ENCODE results near the gene LKAAEAR1. TPM values are rescaled to one million over a fixed set of nuclear protein-coding genes. Genes with fewer than 3 reads are reported as not detected.

LKAAEAR1 gene
- total and polyA plus RNA-seq, 2 of the 13 experiments (the other 11 are each of a cell fraction or from before 2014, with no cell fraction given), result not detected

DNA sequence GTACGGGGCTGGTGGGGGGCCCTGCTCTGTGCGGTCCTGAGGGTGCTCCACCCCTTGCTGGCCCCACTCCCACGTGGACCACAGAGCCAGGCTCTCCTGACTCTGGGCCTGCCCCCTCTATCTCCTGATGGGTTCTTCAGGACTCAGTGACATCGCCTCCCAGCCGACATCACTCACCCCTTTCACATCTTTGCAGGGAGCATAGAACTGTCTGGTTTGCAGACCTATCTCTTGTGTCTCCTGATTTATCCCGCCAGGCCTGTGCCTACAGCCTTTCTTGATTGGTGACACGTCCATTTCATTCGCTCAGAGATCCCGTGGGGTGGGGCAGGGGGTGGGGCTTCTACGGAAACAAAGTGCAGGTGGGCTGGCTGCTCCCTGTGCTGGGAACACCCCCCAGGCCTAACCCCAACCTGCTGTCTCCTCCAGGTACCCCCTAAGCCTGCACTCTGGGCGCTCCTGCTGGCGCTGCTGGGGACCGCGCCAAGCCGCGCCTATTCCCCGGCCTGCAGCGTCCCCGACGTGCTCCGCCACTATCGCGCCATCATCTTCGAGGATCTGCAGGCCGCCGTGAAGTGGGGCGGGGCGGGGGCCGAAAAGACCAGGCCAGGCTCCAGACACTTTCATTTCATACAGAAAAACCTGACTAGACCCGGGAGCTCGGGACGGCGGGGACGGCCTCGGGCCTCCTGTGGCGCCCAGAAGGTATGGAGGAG is 46.5 kb downstream of the LKAAEAR1 start (continued):
- TF ChIP-seq, protein P1, sequence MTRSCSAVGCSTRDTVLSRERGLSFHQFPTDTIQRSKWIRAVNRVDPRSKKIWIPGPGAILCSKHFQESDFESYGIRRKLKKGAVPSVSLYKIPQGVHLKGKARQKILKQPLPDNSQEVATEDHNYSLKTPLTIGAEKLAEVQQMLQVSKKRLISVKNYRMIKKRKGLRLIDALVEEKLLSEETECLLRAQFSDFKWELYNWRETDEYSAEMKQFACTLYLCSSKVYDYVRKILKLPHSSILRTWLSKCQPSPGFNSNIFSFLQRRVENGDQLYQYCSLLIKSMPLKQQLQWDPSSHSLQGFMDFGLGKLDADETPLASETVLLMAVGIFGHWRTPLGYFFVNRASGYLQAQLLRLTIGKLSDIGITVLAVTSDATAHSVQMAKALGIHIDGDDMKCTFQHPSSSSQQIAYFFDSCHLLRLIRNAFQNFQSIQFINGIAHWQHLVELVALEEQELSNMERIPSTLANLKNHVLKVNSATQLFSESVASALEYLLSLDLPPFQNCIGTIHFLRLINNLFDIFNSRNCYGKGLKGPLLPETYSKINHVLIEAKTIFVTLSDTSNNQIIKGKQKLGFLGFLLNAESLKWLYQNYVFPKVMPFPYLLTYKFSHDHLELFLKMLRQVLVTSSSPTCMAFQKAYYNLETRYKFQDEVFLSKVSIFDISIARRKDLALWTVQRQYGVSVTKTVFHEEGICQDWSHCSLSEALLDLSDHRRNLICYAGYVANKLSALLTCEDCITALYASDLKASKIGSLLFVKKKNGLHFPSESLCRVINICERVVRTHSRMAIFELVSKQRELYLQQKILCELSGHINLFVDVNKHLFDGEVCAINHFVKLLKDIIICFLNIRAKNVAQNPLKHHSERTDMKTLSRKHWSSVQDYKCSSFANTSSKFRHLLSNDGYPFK (CRISPR knock-in tag; IDR thresholded peaks at IDR 0.05; ENCODE audit: borderline replicate concordance), result no peak; the same call in 1 of the 2 replicates
- TF ChIP-seq TAF1 (CRISPR knock-in tag; IDR thresholded peaks at IDR 0.05) (peak; percentile 10; the same call in 1 of the 2 replicates), POLR2G (IDR thresholded peaks at IDR 0.05; ENCODE audit: low read depth, low read length) (peak; percentile 67), ARID2 (CRISPR knock-in tag; IDR thresholded peaks at IDR 0.05; ENCODE audit: borderline replicate concordance) (0 out of 2 replicates have a peak, but pooled peaks have one; percentile 3), PLRG1 (conservative IDR thresholded peaks at IDR 0.05) (no peak), POLR2AphosphoS5 (IDR thresholded peaks at IDR 0.05; ENCODE audit: low read depth, low read length) (peak; percentile 74), SRF (IDR thresholded peaks at IDR 0.05; ENCODE audit: low read depth, low read length) (no peak), NONO (IDR thresholded peaks at IDR 0.05) (no peak), NONO (CRISPR knock-in tag; conservative IDR thresholded peaks at IDR 0.05) (peak; percentile 55), ERF (CRISPR knock-in tag; IDR thresholded peaks at IDR 0.05) (no peak), PCBP1 (IDR thresholded peaks at IDR 0.05; ENCODE audit: borderline replicate concordance, low read depth, low read length) (0 out of 2 replicates have a peak, but pooled peaks have one; percentile 88), ZNF766 (CRISPR knock-in tag; IDR thresholded peaks at IDR 0.05; ENCODE audit: borderline replicate concordance) (no peak), NCOR1 (IDR thresholded peaks at IDR 0.05; ENCODE audit: borderline replicate concordance, low read length) (no peak)
- TF ChIP-seq, protein P2, sequence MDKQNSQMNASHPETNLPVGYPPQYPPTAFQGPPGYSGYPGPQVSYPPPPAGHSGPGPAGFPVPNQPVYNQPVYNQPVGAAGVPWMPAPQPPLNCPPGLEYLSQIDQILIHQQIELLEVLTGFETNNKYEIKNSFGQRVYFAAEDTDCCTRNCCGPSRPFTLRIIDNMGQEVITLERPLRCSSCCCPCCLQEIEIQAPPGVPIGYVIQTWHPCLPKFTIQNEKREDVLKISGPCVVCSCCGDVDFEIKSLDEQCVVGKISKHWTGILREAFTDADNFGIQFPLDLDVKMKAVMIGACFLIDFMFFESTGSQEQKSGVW (CRISPR knock-in tag; IDR thresholded peaks at IDR 0.05; ENCODE audit: borderline replicate concordance), result no peak
- TF ChIP-seq, protein P3, sequence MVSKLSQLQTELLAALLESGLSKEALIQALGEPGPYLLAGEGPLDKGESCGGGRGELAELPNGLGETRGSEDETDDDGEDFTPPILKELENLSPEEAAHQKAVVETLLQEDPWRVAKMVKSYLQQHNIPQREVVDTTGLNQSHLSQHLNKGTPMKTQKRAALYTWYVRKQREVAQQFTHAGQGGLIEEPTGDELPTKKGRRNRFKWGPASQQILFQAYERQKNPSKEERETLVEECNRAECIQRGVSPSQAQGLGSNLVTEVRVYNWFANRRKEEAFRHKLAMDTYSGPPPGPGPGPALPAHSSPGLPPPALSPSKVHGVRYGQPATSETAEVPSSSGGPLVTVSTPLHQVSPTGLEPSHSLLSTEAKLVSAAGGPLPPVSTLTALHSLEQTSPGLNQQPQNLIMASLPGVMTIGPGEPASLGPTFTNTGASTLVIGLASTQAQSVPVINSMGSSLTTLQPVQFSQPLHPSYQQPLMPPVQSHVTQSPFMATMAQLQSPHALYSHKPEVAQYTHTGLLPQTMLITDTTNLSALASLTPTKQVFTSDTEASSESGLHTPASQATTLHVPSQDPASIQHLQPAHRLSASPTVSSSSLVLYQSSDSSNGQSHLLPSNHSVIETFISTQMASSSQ (IDR thresholded peaks at IDR 0.05; ENCODE audit: low read depth), result no peak
- TF ChIP-seq, protein P3 (CRISPR knock-in tag; IDR thresholded peaks at IDR 0.05; ENCODE audit: borderline replicate concordance), result 0 out of 2 replicates have a peak, but pooled peaks have one; percentile 7
- TF ChIP-seq, protein P4, sequence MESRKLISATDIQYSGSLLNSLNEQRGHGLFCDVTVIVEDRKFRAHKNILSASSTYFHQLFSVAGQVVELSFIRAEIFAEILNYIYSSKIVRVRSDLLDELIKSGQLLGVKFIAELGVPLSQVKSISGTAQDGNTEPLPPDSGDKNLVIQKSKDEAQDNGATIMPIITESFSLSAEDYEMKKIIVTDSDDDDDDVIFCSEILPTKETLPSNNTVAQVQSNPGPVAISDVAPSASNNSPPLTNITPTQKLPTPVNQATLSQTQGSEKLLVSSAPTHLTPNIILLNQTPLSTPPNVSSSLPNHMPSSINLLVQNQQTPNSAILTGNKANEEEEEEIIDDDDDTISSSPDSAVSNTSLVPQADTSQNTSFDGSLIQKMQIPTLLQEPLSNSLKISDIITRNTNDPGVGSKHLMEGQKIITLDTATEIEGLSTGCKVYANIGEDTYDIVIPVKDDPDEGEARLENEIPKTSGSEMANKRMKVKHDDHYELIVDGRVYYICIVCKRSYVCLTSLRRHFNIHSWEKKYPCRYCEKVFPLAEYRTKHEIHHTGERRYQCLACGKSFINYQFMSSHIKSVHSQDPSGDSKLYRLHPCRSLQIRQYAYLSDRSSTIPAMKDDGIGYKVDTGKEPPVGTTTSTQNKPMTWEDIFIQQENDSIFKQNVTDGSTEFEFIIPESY (CRISPR knock-in tag; IDR thresholded peaks at IDR 0.05), result peak; percentile 48; the same call in 1 of the 2 replicates
- TF ChIP-seq, protein P5, sequence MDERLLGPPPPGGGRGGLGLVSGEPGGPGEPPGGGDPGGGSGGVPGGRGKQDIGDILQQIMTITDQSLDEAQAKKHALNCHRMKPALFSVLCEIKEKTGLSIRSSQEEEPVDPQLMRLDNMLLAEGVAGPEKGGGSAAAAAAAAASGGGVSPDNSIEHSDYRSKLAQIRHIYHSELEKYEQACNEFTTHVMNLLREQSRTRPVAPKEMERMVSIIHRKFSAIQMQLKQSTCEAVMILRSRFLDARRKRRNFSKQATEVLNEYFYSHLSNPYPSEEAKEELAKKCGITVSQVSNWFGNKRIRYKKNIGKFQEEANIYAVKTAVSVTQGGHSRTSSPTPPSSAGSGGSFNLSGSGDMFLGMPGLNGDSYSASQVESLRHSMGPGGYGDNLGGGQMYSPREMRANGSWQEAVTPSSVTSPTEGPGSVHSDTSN (CRISPR knock-in tag; IDR thresholded peaks at IDR 0.05), result no peak

Measured in HepG2 (cell line).